GDM1 (cell line): Measurements from ENCODE around the gene TCEAL7.

Source experiments
- DNase-seq: peaks from one replicate; lab custom pipeline; 2025; lab: John Stamatoyannopoulos, UW

Gene TCEAL7

GRCh38 chrX:103367502-103367901 lies 37.5 kb downstream of the TCEAL7 start:
- DNase-seq, result no peak

- no peak for DNase-seq
Observed at GRCh38 chrX:103369479-103369878, 39.4 kb downstream of the TCEAL7 start.

- DNase-seq, result no peak
Observed at GRCh38 chrX:103372886-103373285, 42.8 kb downstream of the TCEAL7 start.

GRCh38 chrX:103373581-103373980 lies 43.5 kb downstream of the TCEAL7 start:
- no peak for DNase-seq

- DNase-seq, result peak; percentile 69
Observed at GRCh38 chrX:103376118-103376978, 46.3 kb downstream of the TCEAL7 start, which contains the start of gene BEX3. BEX3 (plus strand) TSS chrX:103376538; CDS start chrX:103377522, 984 bp downstream.

- no peak for DNase-seq
Observed at GRCh38 chrX:103376979-103377324, 46.9 kb downstream of the TCEAL7 start.

- no peak for DNase-seq
Observed at GRCh38 chrX:103378990-103379389, 49.0 kb downstream of the TCEAL7 start.
